WTC11 (cell line): ENCODE measurements around the gene IZUMO2. TPM values are rescaled to one million over a fixed set of nuclear protein-coding genes. Genes with fewer than 3 reads are reported as not detected.

Experiments
- ATAC-seq: fragments of 200-7000 bp; cut with Tn5 transposase; 2 replicates; pipeline ENCODE4 v1.10.0; 2021; ENCODE audit warnings: mild to moderate bottlenecking, moderate library complexity
- CTCF ChIA-PET: fragments of 300-600 bp; sonication (Branson Sonifier 250); formaldehyde crosslinking; loops from one replicate; lab custom pipeline; 2021; ENCODE audit warnings: antibody characterized with exemption; lab: Charles Lee
- POLR2A ChIA-PET: fragments of 350-600 bp; sonication (Branson Sonifier 250); formaldehyde crosslinking; loops from one replicate; lab custom pipeline; 2021; ENCODE audit warnings: antibody characterized with exemption; lab: Charles Lee
- DNase-seq: peaks from one replicate; pipeline ENCODE4 v3.0.0; 2021; ENCODE audit warnings: low spot score
- H3K27ac Mint-ChIP-seq: 2 replicates; pipeline ENCODE4 v1.8.0; 2021; ENCODE audit warnings: mixed read lengths
- H3K27me3 Mint-ChIP-seq: 2 replicates; pipeline ENCODE4 v1.8.0; 2021; ENCODE audit warnings: low read depth, mild to moderate bottlenecking, moderate library complexity, mixed read lengths
- H3K36me3 Mint-ChIP-seq: 2 replicates; pipeline ENCODE4 v1.8.0; 2021; ENCODE audit warnings: mixed read lengths
- H3K4me1 Mint-ChIP-seq: 2 replicates; pipeline ENCODE4 v1.8.0; 2022; ENCODE audit warnings: mixed read lengths
- H3K4me3 Mint-ChIP-seq: 2 replicates; pipeline ENCODE4 v1.8.0; 2021; ENCODE audit warnings: mild to moderate bottlenecking, moderate library complexity, mixed read lengths
- H3K9me3 Mint-ChIP-seq: 2 replicates; pipeline ENCODE4 v1.8.0; 2021; ENCODE audit warnings: mixed read lengths
- CREM ChIP-seq: sonication (generic); formaldehyde crosslinking; IDR thresholded peaks from 2 replicates; pipeline ENCODE4 v1.8.1; 2022; ENCODE audit warnings: mild to moderate bottlenecking, missing genetic modification reagents, moderate library complexity
- FOXJ3 ChIP-seq: sonication (generic); formaldehyde crosslinking; IDR thresholded peaks from 2 replicates; pipeline ENCODE4 v1.9.0; 2021; ENCODE audit warnings: missing genetic modification reagents, mild to moderate bottlenecking, borderline replicate concordance
- GRHL2 ChIP-seq: fragments of 250-450 bp; sonication (Bioruptor Pico); IDR thresholded peaks from 2 replicates; pipeline ENCODE4 v1.8.0; 2022; ENCODE audit warnings: mild to moderate bottlenecking, moderate library complexity; ENCODE audit not compliant: insufficient replicate concordance, severe bottlenecking
- GTF2I ChIP-seq: fragments of 250-450 bp; sonication (Bioruptor Pico); conservative IDR thresholded peaks from 2 replicates; pipeline ENCODE4 v1.4.0; 2021; ENCODE audit warnings: mild to moderate bottlenecking
- JAZF1 ChIP-seq: fragments of 250-450 bp; sonication (Bioruptor Pico); IDR thresholded peaks from 2 replicates; pipeline ENCODE4 v1.9.0; 2021; ENCODE audit warnings: moderate library complexity, mild to moderate bottlenecking, inconsistent platforms
- JUN ChIP-seq: sonication (generic); formaldehyde crosslinking; IDR thresholded peaks from 2 replicates; pipeline ENCODE4 v1.8.0; 2023; ENCODE audit warnings: mild to moderate bottlenecking, missing genetic modification reagents
- KAT7 ChIP-seq: sonication (generic); formaldehyde crosslinking; IDR thresholded peaks from 2 replicates; pipeline ENCODE4 v1.8.1; 2023; ENCODE audit warnings: missing genetic modification reagents, mild to moderate bottlenecking, borderline replicate concordance
- NFATC4 ChIP-seq: fragments of 250-450 bp; sonication (Bioruptor Pico); IDR thresholded peaks from 2 replicates; pipeline ENCODE4 v1.9.0; 2021; ENCODE audit warnings: mild to moderate bottlenecking
- PRRX2 ChIP-seq: fragments of 250-450 bp; sonication (Bioruptor Pico); IDR thresholded peaks from 2 replicates; pipeline ENCODE4 v1.8.0; 2021; ENCODE audit warnings: mild to moderate bottlenecking
- RELA ChIP-seq: sonication (generic); formaldehyde crosslinking; IDR thresholded peaks from 2 replicates; pipeline ENCODE4 v1.8.1; 2022; ENCODE audit warnings: missing genetic modification reagents, mild to moderate bottlenecking, borderline replicate concordance
- RORB ChIP-seq: fragments of 250-450 bp; sonication (Bioruptor Pico); IDR thresholded peaks from 2 replicates; pipeline ENCODE4 v1.9.0; 2021; ENCODE audit warnings: mild to moderate bottlenecking
- SOX15 ChIP-seq: fragments of 250-450 bp; sonication (Bioruptor Pico); IDR thresholded peaks from 2 replicates; pipeline ENCODE4 v1.9.0; 2021; ENCODE audit warnings: mild to moderate bottlenecking
- TEAD4 ChIP-seq: sonication (generic); formaldehyde crosslinking; IDR thresholded peaks from 2 replicates; pipeline ENCODE4 v1.8.0; 2022; ENCODE audit warnings: mild to moderate bottlenecking, missing genetic modification reagents
- ZNF121 ChIP-seq: sonication (generic); formaldehyde crosslinking; IDR thresholded peaks from 2 replicates; pipeline ENCODE4 v1.8.0; 2023; ENCODE audit warnings: missing genetic modification reagents
- ZNF317 ChIP-seq: sonication (generic); formaldehyde crosslinking; IDR thresholded peaks from 2 replicates; pipeline ENCODE4 v1.8.1; 2023; ENCODE audit warnings: low read depth, mild to moderate bottlenecking, moderate library complexity, missing genetic modification reagents, borderline replicate concordance
- ZNF396 ChIP-seq: fragments of 250-450 bp; sonication (Bioruptor Pico); IDR thresholded peaks from 2 replicates; pipeline ENCODE4 v1.8.0; 2021; ENCODE audit warnings: mild to moderate bottlenecking, moderate library complexity, borderline replicate concordance
- total RNA-seq: library from RNA; stranded (reverse); gene quantifications from 3 replicates; pipeline ENCODE4 v1.2.3, GENCODE V29; 2021
- TF ChIP-seq, protein P1 (sequence below): sonication (generic); formaldehyde crosslinking; conservative IDR thresholded peaks from 2 replicates; pipeline ENCODE4 v1.8.1; 2022; ENCODE audit warnings: mild to moderate bottlenecking, missing genetic modification reagents
- TF ChIP-seq, protein P2 (sequence below): sonication (generic); formaldehyde crosslinking; IDR thresholded peaks from 2 replicates; pipeline ENCODE4 v1.8.0; 2023; ENCODE audit warnings: mild to moderate bottlenecking, missing genetic modification reagents
- TF ChIP-seq, protein P3 (sequence below): sonication (generic); formaldehyde crosslinking; IDR thresholded peaks from 2 replicates; pipeline ENCODE4 v1.8.1; 2022; ENCODE audit warnings: mild to moderate bottlenecking, missing genetic modification reagents, moderate library complexity, borderline replicate concordance
- TF ChIP-seq, protein P4 (sequence below): sonication (generic); formaldehyde crosslinking; IDR thresholded peaks from 2 replicates; pipeline ENCODE4 v1.8.1; 2023; ENCODE audit warnings: mild to moderate bottlenecking, missing genetic modification reagents
- TF ChIP-seq, protein P5 (sequence below): sonication (generic); formaldehyde crosslinking; IDR thresholded peaks from 2 replicates; pipeline ENCODE4 v1.8.1; 2023; ENCODE audit warnings: mild to moderate bottlenecking, missing genetic modification reagents
- TF ChIP-seq, protein P6 (sequence below): sonication (generic); formaldehyde crosslinking; IDR thresholded peaks from 2 replicates; pipeline ENCODE4 v1.8.1; 2023; ENCODE audit warnings: mild to moderate bottlenecking, missing genetic modification reagents, moderate library complexity

Gene IZUMO2
- total RNA-seq, 1 experiment from 2014 or later, result 1.0 TPM

DNA sequence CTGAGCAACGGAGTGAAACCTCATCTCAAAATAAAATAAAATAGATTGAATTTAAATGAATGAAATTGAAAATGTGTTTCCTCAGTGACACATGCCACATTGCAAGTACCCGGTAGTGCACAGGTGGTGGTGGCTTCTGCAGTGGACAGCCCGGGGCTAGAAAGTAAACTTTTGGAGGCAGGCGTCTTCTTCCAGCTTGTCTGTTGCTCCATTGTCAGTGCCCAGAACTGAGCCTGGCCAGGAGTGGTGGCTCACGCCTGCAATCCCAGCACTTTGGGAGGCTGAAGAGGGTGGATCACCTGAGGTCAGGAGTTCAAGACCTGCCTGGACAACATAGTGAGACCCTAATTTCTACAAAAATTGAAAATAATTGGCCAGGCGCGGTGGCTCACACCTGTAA, 46.0 kb upstream of the IZUMO2 start:
- CTCF ChIA-PET, result interaction anchor here (0.6 to 0.9 kb wide), 2 partner anchors 21 to 58 kb away, joined by 3 to 4 read pairs; no protein-coding TSS in a partner anchor
- POLR2A ChIA-PET, result no interaction called here

DNA sequence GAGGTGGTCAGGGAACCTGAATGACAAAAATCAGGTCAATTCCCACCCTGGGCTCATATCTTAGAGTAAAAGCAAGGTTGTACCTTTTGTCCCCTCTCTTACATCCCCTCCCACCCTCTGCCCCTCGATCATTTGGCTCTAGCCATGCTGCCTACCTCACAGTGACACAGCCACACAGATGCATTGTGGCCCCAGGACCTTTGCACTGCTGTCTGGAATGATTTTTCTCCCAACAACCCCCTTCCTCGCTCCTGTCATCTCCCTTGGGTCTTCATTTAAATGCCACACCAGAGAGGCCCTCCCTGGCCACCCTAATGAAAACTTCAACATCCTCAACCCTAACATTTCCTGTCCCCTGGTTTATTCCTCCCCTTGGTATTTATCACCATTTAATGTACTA, 44.6 kb upstream of the IZUMO2 start:
- Mint-ChIP-seq H3K36me3 (peaks cover 19% of the 10 kb centered on the region), H3K27ac (no peak overlapping the region), H3K27me3 (peaks cover 26% of the 10 kb centered on the region), H3K4me3 (no peak overlapping the region), H3K4me1 (peaks cover 9% of the 10 kb centered on the region), H3K9me3 (peaks cover 8% of the 10 kb centered on the region)
- ATAC-seq (no peak), DNase-seq (no peak)
- TF ChIP-seq GTF2I (0 out of 2 replicates have a peak, but pooled peaks have one; percentile 15), NFATC4 (no peak)
- ChIA-PET CTCF (interaction anchor here (1.4 kb wide), 1 partner anchor 23 kb away, joined by 6 read pairs; no protein-coding TSS in a partner anchor), POLR2A (no interaction called here)

More for the DNA sequence above, 46.0 kb upstream of the IZUMO2 start:
- Mint-ChIP-seq H3K36me3 (peaks cover 25% of the 10 kb centered on the region), H3K27me3 (peaks cover 20% of the 10 kb centered on the region), H3K4me1 (peaks cover 8% of the 10 kb centered on the region), H3K4me3 (no peak overlapping the region), H3K9me3 (peaks cover 8% of the 10 kb centered on the region), H3K27ac (no peak overlapping the region)
- TF ChIP-seq GRHL2 (no peak), TEAD4 (CRISPR knock-in tag) (no peak), CREM (no peak), JUN (no peak), NFATC4 (no peak), SOX15 (CRISPR knock-in tag) (no peak), KAT7 (no peak), GTF2I (no peak), PRRX2 (CRISPR knock-in tag) (no peak), FOXJ3 (CRISPR knock-in tag) (no peak), JAZF1 (CRISPR knock-in tag) (no peak)
- TF ChIP-seq, protein P1, sequence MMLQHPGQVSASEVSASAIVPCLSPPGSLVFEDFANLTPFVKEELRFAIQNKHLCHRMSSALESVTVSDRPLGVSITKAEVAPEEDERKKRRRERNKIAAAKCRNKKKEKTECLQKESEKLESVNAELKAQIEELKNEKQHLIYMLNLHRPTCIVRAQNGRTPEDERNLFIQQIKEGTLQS (CRISPR knock-in tag), result no peak
- TF ChIP-seq, protein P2, sequence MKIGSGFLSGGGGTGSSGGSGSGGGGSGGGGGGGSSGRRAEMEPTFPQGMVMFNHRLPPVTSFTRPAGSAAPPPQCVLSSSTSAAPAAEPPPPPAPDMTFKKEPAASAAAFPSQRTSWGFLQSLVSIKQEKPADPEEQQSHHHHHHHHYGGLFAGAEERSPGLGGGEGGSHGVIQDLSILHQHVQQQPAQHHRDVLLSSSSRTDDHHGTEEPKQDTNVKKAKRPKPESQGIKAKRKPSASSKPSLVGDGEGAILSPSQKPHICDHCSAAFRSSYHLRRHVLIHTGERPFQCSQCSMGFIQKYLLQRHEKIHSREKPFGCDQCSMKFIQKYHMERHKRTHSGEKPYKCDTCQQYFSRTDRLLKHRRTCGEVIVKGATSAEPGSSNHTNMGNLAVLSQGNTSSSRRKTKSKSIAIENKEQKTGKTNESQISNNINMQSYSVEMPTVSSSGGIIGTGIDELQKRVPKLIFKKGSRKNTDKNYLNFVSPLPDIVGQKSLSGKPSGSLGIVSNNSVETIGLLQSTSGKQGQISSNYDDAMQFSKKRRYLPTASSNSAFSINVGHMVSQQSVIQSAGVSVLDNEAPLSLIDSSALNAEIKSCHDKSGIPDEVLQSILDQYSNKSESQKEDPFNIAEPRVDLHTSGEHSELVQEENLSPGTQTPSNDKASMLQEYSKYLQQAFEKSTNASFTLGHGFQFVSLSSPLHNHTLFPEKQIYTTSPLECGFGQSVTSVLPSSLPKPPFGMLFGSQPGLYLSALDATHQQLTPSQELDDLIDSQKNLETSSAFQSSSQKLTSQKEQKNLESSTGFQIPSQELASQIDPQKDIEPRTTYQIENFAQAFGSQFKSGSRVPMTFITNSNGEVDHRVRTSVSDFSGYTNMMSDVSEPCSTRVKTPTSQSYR (CRISPR knock-in tag), result no peak
- TF ChIP-seq, protein P3, sequence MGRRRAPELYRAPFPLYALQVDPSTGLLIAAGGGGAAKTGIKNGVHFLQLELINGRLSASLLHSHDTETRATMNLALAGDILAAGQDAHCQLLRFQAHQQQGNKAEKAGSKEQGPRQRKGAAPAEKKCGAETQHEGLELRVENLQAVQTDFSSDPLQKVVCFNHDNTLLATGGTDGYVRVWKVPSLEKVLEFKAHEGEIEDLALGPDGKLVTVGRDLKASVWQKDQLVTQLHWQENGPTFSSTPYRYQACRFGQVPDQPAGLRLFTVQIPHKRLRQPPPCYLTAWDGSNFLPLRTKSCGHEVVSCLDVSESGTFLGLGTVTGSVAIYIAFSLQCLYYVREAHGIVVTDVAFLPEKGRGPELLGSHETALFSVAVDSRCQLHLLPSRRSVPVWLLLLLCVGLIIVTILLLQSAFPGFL, result no peak
- TF ChIP-seq, protein P4, sequence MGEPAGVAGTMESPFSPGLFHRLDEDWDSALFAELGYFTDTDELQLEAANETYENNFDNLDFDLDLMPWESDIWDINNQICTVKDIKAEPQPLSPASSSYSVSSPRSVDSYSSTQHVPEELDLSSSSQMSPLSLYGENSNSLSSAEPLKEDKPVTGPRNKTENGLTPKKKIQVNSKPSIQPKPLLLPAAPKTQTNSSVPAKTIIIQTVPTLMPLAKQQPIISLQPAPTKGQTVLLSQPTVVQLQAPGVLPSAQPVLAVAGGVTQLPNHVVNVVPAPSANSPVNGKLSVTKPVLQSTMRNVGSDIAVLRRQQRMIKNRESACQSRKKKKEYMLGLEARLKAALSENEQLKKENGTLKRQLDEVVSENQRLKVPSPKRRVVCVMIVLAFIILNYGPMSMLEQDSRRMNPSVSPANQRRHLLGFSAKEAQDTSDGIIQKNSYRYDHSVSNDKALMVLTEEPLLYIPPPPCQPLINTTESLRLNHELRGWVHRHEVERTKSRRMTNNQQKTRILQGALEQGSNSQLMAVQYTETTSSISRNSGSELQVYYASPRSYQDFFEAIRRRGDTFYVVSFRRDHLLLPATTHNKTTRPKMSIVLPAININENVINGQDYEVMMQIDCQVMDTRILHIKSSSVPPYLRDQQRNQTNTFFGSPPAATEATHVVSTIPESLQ (CRISPR knock-in tag), result no peak
- TF ChIP-seq, protein P5, sequence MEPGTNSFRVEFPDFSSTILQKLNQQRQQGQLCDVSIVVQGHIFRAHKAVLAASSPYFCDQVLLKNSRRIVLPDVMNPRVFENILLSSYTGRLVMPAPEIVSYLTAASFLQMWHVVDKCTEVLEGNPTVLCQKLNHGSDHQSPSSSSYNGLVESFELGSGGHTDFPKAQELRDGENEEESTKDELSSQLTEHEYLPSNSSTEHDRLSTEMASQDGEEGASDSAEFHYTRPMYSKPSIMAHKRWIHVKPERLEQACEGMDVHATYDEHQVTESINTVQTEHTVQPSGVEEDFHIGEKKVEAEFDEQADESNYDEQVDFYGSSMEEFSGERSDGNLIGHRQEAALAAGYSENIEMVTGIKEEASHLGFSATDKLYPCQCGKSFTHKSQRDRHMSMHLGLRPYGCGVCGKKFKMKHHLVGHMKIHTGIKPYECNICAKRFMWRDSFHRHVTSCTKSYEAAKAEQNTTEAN, result no peak
- ATAC-seq, result no peak
- DNase-seq, result no peak

DNA sequence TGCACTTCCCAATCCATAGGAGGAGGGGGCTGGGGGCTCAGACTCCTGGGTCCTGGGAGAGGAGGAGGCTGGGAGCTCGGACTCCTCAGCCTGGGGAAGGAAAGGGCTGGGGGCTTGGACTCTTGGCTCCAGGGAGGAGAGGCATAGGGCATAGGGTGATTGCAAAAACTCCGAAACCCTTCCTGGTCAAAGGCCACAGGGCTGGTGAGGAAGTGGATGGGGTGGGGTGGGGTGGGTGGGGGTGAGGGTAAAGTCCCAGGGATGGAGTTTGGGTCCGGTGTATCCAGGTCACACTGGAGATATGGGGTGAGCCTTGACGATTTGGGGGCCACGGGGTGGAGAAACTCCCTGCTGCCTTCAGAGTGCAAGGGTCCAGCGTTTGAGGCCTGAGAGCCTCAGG, 43.1 kb upstream of the IZUMO2 start:
- DNase-seq (no peak), ATAC-seq (no peak)
- ChIA-PET POLR2A (no interaction called here), CTCF (interaction anchor here (2.2 kb wide), 1 partner anchor 31 kb away, joined by 12 read pairs; no protein-coding TSS in a partner anchor)
- peaks cover 41% of the 10 kb centered on the region for H3K27me3 Mint-ChIP-seq
- peaks cover 10% of the 10 kb centered on the region for H3K4me1 Mint-ChIP-seq
- H3K4me3 Mint-ChIP-seq, result 0 out of 2 replicates have a peak overlapping the region, but pooled peaks have one; percentile 69
- peaks cover 2% of the 10 kb centered on the region; the same call in 1 of the 2 replicates for H3K9me3 Mint-ChIP-seq
- no peak overlapping the region for H3K27ac Mint-ChIP-seq
- peaks cover 4% of the 10 kb centered on the region for H3K36me3 Mint-ChIP-seq
- TF ChIP-seq ZNF121 (CRISPR knock-in tag) (no peak), JAZF1 (CRISPR knock-in tag) (no peak), RELA (no peak), ZNF396 (no peak), ZNF317 (CRISPR knock-in tag) (no peak), RORB (CRISPR knock-in tag) (no peak)
- TF ChIP-seq, protein P1 (CRISPR knock-in tag), result no peak
- TF ChIP-seq, protein P6, sequence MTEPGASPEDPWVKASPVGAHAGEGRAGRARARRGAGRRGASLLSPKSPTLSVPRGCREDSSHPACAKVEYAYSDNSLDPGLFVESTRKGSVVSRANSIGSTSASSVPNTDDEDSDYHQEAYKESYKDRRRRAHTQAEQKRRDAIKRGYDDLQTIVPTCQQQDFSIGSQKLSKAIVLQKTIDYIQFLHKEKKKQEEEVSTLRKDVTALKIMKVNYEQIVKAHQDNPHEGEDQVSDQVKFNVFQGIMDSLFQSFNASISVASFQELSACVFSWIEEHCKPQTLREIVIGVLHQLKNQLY (CRISPR knock-in tag), result no peak
- TF ChIP-seq, protein P2 (CRISPR knock-in tag), result no peak
